NCI-H446 treated with DMSO at 0.1 percent for 48 hours (cell line): ENCODE measurements around the gene DRC7.

ENCODE experiments used
- DNase-seq: peaks from one replicate; lab custom pipeline; 2025; lab: John Stamatoyannopoulos, UW

Gene DRC7

DNA sequence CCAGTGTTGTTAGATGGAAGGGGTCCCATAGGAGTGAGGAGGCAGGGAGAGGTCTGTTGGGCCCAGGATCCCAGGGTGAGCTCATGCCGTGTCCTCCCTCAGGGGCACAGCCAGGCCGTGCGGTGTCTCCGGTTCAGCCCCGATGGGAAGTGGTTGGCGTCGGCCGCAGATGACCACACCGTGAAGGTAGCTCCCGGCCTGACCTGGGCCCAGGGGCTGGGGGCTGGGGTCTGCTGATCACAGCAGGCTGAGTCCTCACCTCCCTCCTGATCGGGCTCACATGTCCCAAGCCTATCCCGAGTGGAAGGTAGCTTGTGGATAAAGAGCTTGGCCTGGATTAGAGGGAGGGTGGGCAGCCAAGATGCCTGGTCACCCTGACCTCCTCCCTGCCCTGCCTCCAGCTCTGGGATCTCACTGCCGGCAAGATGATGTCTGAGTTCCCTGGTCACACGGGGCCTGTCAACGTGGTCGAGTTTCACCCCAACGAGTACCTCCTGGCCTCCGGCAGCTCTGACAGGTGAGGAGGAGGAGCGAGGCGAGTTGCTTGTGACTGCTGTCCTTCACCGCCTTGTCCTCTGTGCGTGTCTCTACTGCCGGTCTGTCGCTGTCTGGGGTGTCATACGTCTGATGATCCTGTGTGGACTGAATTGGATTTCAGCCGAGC, 57.1 kb downstream of the DRC7 start:
- no peak for DNase-seq

DNA sequence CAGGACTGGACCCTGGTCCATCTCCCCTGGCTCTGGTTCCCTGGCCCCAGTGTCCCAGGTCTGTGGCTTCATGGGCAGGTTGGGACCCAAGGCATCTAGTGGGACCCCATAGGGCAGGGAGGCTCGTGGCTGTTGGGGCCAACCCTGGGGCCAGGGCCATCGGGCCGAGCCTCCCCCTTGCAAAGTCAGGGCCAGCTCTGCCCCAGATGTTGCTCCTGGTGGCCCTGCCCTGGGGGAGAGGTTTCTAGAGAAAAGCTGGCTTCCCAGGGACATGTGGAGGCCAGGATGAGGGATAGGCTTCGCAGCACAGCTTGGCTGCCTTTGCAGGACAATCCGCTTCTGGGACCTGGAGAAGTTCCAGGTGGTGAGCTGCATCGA, 57.6 kb downstream of the DRC7 start:
- no peak for DNase-seq

DNA sequence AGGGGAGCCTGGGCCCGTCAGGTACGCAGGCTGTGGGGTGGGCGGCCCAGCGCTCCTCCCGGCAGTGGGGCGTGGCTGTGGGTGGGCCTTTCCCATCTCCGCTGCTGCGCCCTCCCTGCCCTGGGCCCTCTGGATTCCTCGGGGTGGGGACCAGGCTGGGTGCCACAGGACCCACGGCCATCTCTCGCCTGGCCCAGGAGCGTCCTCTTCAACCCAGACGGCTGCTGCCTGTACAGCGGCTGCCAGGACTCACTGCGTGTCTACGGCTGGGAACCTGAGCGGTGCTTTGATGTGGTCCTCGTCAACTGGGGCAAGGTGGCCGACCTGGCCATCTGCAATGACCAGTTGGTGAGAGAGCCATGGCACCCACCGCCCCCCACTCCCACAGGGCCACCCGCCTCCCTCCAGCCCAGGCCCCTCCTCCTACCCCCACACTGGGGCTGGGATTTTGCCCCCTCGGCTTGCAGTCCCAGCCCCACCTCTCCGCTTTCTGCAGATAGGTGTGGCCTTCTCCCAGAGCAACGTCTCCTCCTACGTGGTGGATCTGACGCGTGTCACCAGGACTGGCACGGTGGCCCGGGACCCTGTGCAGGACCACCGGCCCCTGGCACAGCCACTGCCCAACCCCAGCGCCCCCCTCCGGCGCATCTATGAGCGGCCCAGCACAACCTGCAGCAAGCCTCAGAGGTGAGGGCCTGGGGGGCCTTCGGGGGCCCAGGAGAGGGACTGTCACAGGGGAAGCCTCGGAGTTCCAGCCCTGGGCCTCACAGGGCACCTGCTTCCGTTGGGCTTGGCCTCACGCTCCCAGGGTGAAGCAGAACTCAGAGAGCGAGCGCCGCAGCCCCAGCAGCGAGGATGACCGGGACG, 58.2 kb downstream of the DRC7 start:
- DNase-seq, result no peak

DNA sequence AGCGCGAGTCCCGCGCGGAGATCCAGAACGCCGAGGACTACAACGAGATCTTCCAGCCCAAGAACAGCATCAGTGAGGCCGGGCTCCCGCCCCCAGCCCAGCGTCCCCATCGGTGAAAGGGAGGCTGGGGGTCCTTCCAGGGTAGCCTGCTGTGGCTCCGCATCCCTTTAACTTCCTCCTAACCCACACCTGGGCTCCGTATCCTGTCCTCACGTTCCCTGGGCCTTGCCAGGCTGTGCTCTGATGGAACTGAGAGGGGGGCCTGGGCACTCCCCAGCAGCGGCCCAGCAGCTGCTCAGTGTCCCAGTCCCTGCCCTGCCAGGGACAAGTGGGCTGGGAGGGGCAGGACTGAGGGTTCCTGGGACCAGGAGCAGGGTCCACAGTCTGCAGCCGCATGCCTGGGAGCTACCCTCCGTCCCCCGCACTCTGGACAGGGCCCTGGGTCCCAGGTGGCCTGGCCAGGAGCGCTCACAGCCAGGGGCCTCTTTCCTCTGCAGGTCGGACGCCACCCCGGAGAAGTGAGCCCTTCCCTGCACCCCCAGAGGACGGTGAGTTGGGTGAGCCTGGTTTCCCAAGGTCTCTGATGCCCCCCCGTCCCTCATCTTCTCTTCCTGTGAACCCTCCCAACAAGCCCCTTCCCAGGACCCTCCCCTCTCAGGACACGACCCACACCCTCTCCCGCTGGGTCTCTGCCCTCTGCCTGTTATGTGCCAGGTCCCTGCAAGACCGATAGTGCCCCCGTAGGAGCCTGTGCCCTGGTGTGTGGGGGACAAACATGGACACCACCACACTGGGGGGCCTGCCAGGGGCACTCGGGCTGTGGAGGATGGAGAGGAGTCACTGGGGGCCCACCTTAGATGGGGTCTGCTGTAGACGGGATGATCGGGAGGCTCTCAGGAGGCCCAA, 59.1 kb downstream of the DRC7 start:
- DNase-seq, result no peak

DNA sequence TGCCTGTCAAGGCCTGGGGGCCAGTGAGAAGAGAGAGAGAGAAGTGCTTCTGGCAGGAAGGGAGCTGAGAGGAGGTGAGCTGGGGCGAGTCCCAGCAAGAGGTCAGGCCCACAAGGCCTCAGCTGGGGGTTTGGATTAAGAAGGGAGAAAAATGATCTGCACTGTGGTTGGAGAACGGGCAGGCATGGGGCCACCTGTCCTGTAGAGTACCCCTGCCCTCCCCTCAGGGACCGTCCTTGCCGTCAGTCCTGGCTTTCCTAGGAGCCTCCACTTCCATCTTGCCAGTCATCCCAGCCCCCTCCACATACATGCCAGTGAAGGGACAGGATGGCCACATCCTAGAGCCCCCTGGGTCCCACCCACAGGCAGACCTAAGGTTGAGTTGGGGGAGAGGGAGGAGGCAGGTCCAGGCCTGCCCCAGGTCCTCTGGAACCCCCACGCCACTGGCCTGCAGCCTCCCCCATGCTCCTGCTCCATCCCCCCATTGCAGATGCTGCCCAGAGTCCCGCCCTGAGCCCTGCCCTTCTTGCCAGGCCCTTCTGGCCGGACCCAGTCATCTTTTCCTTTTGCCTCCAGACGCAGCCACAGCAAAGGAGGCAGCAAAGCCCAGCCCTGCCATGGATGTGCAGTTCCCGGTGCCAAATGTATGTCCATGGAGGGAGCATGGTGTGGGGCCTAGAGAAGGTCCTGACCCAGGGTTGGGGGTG, 59.9 kb downstream of the DRC7 start:
- DNase-seq, result no peak

DNA sequence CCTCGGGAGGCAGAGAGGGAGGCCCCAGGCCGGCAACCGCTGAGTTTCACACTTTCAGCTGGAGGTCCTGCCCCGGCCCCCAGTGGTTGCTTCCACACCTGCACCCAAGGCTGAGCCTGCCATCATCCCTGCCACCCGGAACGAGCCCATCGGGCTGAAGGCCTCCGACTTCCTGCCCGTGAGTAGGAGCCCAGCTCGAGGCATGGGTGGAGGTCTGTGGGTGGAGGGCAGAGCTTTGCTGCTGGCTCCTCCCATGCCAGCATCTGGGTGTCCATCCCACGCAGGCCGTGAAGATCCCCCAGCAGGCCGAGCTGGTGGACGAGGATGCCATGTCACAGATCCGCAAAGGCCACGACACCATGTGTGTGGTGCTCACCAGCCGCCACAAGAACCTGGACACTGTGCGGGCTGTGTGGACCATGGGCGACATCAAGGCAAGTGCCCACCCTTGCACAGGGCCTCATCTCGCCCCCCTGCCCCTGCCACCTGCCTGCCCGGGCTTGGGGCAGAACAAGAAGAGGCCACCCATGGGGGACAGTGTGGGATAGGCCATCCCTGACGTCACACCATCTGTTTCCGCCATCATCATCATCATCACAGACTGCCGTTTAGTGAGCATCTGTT, 60.6 kb downstream of the DRC7 start:
- DNase-seq, result no peak

DNA sequence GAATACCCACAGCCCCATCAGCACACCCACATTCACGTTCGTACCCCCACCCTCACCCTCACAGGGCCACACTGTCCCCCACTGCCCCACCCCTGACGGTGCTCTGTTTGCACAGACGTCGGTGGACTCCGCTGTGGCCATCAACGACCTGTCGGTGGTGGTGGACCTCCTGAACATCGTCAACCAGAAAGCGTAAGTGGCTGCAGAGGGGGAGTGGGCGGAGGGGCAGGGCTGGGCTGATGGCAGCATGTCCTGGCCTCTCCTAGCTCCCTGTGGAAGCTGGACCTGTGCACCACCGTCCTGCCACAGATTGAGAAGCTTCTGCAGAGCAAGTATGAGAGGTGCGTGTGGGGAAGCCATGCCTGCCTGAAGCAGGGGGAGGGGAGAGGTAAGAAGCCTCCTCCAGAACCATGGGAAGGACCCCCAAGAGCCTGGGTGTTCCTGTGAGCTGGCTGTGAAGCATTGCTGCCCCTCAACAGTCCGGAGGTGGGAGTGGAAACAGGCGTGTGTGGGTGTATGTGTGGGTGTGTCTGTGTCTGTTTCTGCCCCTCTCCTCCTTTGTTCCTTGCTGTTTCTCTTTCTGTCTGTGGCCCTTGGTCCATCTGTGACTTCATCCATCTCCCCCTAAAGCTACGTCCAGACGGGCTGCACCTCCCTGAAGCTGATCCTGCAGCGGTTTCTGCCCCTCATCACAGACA, 61.3 kb downstream of the DRC7 start:
- DNase-seq, result no peak

DNA sequence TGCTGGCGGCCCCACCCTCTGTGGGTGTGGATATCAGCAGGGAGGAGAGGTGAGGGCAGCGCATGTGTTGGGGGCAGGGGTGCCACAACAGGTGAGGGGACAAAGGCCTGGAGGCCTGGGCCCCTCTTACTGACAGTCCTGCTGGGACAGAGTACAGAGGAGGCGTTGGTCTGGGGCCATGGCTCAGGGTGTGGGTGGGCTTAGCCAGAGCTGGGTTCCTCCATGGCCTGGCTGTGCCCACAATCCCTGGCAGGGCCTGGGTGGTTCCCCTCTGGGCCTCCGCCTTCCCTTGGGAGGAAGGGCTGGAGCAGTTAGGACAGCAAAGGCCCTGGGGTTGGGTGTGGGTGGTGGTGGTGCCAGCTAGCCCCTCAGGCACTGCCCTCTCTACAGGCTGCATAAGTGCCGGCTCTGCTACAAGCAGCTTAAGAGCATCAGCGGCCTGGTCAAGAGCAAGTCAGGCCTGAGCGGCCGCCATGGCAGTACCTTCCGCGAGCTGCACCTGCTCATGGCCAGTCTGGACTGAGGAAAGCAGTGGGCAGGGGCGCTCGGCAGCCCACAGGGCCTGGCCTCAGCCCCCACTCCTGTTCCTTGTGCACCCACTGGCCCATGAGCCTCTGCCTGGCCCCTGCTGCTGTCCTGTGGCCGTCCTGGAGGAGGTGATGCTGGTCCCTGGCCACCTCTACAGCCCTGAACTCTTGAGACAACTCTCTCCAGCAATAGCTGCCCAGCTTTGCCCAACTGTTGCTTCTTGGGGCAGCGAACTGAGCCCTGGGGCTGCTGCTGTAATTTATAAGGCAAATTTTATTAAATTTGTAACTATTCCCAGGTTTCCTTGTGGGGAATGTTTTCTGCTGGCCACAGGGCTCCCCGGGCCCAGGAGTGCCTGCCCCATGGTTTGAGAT, 62.1 kb downstream of the DRC7 start:
- no peak for DNase-seq

DNA sequence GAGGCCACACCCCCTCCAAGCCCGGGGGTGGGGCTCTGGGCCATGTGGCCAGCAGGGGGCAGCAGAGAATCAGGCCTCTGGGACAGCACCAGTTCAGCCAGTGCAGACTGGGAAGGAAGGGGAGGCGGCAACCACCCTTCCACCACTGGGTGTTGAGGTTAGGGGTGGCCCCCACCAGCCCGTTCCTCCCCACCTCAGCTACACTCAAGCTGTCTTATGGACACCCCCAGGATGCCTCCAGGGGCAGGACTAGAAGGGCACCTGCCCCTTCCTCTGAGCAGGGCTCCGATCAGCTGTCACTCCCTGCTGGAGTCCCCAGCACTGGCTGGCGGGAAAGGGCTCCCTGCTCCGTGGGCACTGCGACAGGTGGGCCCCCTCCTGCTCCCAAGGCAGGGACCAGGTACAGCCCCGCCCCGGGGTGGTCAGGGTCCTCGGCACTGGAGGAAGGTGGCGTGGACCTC, 62.8 kb downstream of the DRC7 start:
- DNase-seq, result no peak

DNA sequence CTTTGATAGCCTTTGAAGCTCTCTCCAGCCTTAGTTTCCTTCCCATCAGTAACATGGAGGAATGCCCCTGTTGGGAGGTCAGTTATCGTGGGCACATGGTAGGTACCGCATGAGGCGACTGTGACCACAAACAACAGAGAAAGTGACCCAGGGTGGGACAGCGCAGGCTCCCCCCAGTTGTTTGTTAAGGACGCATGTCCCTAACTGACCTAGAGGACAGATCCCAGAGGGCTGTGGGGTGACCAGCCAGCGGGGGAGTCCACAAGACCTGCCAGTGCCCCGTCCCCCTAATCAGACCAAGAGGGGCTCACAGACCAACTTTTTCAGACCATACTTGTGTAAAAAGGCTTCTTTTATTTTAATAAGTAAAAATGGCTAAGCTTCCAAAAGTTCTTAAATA, 63.3 kb downstream of the DRC7 start:
- DNase-seq, result no peak

DNA sequence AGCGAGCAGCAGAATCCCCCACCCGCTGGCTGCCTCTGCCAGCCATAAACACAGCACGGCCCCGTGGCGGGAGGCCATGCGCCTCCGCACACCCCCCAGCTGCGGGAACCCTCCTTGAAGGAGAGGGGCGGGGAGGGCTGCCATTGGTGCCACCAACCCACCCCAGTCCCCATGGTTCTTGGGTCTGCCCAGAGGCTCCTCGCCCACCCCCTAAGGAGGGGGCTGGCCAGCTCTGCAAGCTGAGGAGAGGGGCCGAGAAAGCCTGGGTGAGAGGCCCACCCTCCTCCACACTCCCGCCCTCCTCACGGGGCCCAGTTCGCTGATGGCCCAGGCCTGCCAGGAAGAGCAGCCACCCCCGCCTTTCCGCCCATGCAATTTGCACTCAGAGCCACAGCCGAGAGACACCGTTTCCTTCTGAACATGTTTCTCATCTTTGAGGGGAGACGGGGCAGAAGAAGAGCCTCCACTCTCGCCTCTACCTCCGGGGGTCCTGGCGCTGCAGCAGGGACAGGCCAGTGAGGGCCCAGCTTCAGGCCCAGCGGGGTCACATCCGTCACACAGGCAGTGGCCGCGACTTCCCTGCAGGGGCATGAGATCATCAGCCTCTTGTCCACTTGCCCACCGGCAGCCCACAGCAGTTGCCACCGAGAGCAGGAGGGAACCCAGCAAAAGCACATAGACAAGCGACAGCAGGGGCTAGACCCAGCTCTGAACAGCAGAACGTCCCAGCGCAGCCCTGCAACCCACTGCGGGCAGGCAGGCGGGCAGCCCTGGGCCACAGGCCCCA, 63.9 kb downstream of the DRC7 start:
- DNase-seq, result no peak

DNA sequence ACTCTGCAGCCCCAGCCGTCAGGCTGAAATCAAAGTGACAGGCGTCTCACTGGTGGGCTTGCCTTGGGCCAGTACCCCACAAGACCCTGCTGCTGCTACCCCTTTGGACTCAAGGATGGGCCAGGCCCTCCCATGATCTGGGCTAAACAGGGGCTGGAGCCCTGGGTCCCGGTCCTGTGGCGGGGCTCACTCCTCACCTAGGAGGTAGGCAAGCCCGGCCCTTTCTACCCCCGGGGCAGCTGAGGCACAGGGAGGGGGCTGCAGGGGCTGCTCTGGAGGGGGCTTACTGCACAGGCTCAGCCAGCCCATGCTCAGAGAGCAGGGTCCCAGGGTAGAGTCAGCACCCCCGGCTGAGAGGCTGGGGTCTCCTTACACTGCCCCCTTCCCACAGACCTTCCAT, 64.5 kb downstream of the DRC7 start:
- DNase-seq, result no peak

DNA sequence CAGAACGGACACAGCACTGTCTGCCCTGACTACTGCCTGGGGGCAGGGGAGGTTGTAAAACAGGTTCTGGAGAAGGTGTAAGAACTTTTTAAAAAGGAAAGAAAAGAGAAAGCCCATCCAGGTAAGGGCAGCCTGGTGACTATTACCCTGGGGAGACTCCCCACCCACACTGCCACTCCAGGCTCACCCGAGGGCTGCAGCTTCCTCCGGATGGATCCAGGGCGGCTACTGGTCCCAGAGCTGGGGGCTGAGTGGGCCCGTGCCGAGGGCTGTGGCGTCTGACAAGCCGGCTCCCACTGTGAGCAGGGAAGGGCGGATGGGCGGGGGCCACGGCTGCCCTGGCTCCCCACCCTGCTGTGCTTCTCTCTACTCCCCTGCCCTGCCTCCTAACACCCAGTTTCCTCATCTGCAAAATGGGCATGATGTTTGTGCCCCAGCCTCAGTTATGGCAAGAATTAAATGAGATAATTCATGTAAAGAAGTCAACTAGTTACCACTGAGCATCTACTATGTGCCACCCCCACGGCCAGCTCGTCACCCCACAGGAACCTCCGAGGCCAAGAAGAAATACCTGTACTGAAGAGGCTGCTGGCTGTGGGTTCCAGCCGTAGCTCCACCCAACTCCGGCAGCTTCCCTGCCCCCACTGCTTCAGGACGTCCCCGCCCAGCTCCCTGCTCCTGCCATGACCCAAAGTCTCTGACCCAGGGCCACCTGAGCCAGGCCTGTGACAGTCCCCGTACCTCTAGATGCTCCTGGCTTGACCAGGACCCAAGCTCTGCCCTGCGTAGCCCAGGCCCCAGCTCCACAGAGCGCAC, 65.1 kb downstream of the DRC7 start:
- DNase-seq, result no peak

DNA sequence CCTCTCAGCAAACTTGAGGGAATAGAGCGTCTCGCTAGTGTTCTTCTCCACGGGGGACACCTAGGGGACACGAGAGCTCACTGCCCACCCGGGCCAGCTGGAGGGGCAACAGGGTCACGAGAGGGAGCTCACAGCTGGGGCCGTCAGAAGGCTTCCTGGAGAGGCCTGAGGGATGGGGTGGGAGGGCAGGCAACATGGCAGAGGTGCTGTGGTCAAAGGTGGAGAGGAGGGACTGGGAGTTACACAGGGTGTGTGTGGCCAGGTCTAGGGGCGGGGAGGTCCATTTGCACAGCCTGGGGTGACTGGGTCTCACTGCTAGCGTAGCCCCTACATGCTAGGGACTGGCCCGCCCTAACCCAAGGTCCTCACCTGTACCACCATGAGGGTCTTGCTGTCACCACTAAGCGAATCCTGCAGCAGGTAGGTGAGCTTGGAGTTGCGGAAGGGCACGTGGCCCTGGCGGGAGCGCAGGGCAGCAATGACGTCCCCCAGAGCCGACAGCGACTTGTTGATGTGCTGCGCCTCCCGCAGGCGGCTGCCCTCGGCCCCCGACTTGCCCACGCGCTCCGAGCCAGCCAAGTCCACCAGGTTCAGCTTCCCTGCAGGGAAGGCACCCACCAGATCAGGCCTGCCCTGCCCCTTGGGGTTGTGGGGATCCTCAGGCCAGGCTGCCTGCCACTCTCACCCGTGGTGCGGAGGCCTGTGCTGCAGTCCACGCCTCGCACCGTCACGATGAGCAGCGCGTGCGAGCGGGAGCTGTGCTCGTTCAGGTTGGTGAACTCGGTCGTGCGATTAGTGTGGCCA, 66.0 kb downstream of the DRC7 start:
- DNase-seq, result no peak

DNA sequence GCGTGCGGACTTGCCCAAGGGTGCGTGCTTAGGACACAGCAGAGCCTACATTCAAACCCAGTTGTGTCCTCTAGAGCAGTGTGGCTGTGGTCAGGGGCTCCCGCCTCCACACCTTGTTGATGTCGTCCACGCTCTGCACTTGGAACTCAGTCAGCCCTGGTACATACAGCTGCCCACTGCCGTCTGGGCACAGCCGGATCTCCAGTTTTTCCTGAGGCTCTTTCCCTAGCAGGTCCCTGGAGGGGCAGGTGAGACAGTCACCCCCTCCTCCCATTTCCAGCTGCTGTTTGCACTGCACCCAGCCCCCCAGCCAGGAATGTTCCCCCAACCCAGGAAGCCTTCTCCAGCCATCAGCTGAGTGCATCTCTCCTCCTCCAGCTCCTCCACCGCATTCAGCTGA, 66.7 kb downstream of the DRC7 start:
- no peak for DNase-seq

DNA sequence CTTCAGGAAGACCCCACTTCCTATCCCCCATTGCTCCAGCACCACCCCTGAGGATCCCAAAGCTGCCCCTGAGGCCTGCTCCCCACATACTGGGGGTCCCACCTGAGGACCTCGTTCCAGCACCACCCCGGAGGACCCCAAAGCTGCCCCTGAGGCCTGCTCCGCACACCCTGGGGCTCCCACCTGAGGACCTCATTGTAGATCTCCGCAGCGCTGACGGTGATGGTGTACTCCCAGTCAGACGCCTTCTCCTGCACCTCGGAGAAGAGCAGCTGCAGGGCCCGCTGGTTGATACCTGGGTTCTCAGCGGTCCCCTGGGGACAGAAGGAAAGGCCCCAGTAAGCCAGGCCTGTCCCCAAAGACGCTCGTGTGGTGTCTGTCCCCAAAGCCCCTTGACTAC, 67.4 kb downstream of the DRC7 start:
- no peak for DNase-seq

DNA sequence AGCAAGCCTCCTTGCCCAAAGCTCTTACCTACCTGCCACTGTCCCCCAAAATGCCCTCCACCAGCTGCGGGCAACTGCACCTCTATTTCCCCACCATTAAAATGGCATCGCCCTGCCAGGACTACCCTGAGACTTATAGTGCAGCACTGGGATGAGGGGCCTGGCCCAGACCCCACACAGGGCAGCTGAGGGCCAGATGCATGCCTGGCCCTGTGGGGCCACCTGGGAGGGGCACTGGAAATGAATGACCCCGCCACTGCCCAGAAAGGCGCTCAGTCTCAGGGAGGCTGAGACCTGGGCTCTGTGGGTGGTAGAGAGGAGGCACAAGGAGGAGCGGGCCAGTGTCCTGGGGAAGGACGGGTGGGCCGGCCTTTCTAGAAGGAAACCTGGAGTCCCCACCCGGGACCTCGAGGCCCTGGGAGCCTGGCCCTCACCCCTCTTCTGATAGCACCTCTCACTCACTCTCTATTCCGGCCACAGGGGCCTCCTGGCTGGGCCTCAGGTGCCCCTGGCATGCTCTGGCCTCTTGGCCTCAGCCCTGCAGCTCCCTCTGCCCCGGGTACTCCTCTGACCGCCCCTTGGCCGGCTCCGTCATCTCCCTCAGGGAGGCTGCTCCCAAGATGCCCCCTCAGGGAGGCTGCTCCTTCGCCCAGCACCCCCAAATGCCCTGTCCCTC, 67.9 kb downstream of the DRC7 start:
- no peak for DNase-seq
